ENCODE measurements around the gene IGF1R.
A peak's percentile ranks its signal among the peaks of the same experiment; 100 is the strongest.

Gene IGF1R

DNA sequence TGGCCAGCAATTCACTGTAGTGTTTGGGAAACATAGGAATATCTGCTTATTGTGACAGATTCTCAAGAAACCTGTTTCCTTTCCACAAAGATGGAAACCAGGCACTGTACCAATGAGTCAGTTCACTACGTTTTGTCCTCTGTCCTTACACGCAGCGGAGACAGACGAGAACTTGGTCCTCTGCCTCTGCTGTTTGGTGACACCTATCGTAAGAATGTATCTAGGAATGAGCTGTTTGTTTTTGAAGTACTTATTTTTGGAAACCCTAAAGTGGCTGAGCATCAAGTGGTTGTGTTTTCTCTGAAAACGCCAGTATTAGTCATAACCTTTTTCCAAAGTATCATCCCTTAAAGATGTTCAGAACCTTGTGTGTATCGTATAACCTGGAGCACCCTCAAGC lies 266.3 kb downstream of the IGF1R start:
- TF ChIP-seq, protein P1, sequence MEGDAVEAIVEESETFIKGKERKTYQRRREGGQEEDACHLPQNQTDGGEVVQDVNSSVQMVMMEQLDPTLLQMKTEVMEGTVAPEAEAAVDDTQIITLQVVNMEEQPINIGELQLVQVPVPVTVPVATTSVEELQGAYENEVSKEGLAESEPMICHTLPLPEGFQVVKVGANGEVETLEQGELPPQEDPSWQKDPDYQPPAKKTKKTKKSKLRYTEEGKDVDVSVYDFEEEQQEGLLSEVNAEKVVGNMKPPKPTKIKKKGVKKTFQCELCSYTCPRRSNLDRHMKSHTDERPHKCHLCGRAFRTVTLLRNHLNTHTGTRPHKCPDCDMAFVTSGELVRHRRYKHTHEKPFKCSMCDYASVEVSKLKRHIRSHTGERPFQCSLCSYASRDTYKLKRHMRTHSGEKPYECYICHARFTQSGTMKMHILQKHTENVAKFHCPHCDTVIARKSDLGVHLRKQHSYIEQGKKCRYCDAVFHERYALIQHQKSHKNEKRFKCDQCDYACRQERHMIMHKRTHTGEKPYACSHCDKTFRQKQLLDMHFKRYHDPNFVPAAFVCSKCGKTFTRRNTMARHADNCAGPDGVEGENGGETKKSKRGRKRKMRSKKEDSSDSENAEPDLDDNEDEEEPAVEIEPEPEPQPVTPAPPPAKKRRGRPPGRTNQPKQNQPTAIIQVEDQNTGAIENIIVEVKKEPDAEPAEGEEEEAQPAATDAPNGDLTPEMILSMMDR (IDR thresholded peaks at IDR 0.05; ENCODE audit: insufficient read depth, low read length) = no peak
- TF ChIP-seq GABPA (IDR thresholded peaks at IDR 0.05; ENCODE audit: low read depth) = no peak
- TF ChIP-seq, protein P2, sequence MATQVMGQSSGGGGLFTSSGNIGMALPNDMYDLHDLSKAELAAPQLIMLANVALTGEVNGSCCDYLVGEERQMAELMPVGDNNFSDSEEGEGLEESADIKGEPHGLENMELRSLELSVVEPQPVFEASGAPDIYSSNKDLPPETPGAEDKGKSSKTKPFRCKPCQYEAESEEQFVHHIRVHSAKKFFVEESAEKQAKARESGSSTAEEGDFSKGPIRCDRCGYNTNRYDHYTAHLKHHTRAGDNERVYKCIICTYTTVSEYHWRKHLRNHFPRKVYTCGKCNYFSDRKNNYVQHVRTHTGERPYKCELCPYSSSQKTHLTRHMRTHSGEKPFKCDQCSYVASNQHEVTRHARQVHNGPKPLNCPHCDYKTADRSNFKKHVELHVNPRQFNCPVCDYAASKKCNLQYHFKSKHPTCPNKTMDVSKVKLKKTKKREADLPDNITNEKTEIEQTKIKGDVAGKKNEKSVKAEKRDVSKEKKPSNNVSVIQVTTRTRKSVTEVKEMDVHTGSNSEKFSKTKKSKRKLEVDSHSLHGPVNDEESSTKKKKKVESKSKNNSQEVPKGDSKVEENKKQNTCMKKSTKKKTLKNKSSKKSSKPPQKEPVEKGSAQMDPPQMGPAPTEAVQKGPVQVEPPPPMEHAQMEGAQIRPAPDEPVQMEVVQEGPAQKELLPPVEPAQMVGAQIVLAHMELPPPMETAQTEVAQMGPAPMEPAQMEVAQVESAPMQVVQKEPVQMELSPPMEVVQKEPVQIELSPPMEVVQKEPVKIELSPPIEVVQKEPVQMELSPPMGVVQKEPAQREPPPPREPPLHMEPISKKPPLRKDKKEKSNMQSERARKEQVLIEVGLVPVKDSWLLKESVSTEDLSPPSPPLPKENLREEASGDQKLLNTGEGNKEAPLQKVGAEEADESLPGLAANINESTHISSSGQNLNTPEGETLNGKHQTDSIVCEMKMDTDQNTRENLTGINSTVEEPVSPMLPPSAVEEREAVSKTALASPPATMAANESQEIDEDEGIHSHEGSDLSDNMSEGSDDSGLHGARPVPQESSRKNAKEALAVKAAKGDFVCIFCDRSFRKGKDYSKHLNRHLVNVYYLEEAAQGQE (IDR thresholded peaks at IDR 0.05; ENCODE audit: insufficient replicate concordance, low read depth) = no peak
- no peak for TF ChIP-seq SPI1 (IDR thresholded peaks at IDR 0.05; ENCODE audit: borderline replicate concordance, low read depth)
- no peak for TF ChIP-seq POLR2AphosphoS5 (IDR thresholded peaks at IDR 0.05; ENCODE audit: low read depth)
- Histone ChIP-seq H3K27ac (replicated peaks) (peak overlapping the region; percentile 33), H3K27me3 (ENCODE audit: insufficient read depth, poor library complexity, severe bottlenecking) (no peaks in the 10 kb centered on the region), H3K4me3 (replicated peaks; ENCODE audit: insufficient read depth, low read length) (no peak overlapping the region)
- no peak for DNase-seq (ENCODE audit: low read depth in 1 of 2, low spot score in 1 of 2)

DNA sequence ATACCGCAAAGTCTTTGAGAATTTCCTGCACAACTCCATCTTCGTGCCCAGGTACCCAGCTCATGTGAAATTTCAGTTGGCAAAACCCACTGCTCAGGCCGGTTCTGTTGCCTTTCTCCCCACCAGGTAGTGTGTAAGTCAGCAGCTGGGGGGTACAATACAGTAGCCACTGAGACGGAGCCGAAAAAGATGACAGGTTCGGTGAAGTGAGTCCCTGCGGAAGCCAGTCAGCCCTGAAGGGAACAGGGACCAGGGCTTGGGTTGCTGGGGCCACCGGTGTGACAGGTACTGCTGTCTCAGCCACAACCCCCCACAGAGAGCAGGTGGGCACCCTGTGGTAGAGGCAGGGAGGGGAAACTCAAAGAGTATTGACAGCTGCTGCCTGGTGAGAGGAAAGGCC lies 268.5 kb downstream of the IGF1R start:
- no peak for DNase-seq (ENCODE audit: low read depth in 1 of 2, low spot score in 1 of 2)
- H3K4me3 ChIP-seq (replicated peaks; ENCODE audit: insufficient read depth, low read length) = no peak overlapping the region
- TF ChIP-seq SPI1 (IDR thresholded peaks at IDR 0.05; ENCODE audit: borderline replicate concordance, low read depth) (no peak), POLR2AphosphoS5 (IDR thresholded peaks at IDR 0.05; ENCODE audit: low read depth) (no peak), GABPA (IDR thresholded peaks at IDR 0.05; ENCODE audit: low read depth) (no peak)
- TF ChIP-seq, protein P1 (IDR thresholded peaks at IDR 0.05; ENCODE audit: insufficient read depth, low read length) = no peak
- TF ChIP-seq, protein P2 (IDR thresholded peaks at IDR 0.05; ENCODE audit: insufficient replicate concordance, low read depth) = no peak
- H3K27ac ChIP-seq (replicated peaks) = no peak overlapping the region
- H3K27me3 ChIP-seq (ENCODE audit: insufficient read depth, poor library complexity, severe bottlenecking) = no peaks in the 10 kb centered on the region

DNA sequence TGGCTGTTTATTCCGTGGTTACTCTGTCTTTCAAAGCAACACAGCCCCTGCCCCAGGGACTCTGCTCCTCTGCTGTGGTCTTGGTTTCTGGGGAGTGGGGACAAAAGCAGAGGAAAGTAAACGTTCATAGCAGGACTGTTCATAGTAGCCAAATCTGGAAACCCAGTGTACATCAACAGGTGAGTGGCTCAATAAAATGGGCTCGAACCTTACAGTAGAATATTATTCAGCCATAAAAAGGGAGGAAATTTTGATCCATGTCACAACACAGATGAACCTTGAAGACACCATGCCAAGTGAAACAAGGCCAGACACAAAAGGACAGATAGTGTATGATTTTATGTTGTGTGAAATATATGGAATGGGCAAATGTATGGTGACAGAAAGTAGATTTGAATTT lies 269.1 kb downstream of the IGF1R start:
- no peak overlapping the region for H3K4me3 ChIP-seq (replicated peaks; ENCODE audit: insufficient read depth, low read length)
- TF ChIP-seq, protein P2 (IDR thresholded peaks at IDR 0.05; ENCODE audit: insufficient replicate concordance, low read depth) = no peak
- TF ChIP-seq SPI1 (IDR thresholded peaks at IDR 0.05; ENCODE audit: borderline replicate concordance, low read depth) (no peak), POLR2AphosphoS5 (IDR thresholded peaks at IDR 0.05; ENCODE audit: low read depth) (no peak), GABPA (IDR thresholded peaks at IDR 0.05; ENCODE audit: low read depth) (no peak)
- TF ChIP-seq, protein P1 (IDR thresholded peaks at IDR 0.05; ENCODE audit: insufficient read depth, low read length) = no peak
- H3K27me3 ChIP-seq (ENCODE audit: insufficient read depth, poor library complexity, severe bottlenecking) = no peaks in the 10 kb centered on the region
- DNase-seq (ENCODE audit: low read depth in 1 of 2, low spot score in 1 of 2) = no peak
- H3K27ac ChIP-seq (replicated peaks) = no peak overlapping the region
